Measurements from ENCODE around the gene AOX1. TPM values are rescaled to one million over a fixed set of nuclear protein-coding genes. Genes with fewer than 3 reads are reported as not detected.

Gene AOX1
- total and polyA plus RNA-seq, 2 experiments from 2014 or later: 1.4 to 5.0 TPM

- Mint-ChIP-seq H3K4me3 (no peak overlapping the region), H3K4me1 (peaks cover 4% of the 10 kb centered on the region; the same call in 2 of the 3 replicates), H3K36me3 (ENCODE audit: low read depth) (no peaks in the 10 kb centered on the region), H3K27ac (no peak overlapping the region), H3K9me3 (no peaks in the 10 kb centered on the region), H3K27me3 (ENCODE audit: insufficient read depth, low read depth, poor library complexity) (peaks cover 13% of the 10 kb centered on the region)
- H3K79me2 ChIP-seq (replicated peaks; ENCODE audit: insufficient read depth): no peaks in the 10 kb centered on the region
- H3F3A ChIP-seq (replicated peaks; ENCODE audit: low read depth): 0 out of 2 replicates have a peak, but pooled peaks cover 7% of the 10 kb centered on the region
- TF ChIP-seq STAT1 (IDR thresholded peaks at IDR 0.05; ENCODE audit: unreplicated experiment): no peak
- no peak for TF ChIP-seq EZH2phosphoT487 (IDR thresholded peaks at IDR 0.05; ENCODE audit: unreplicated experiment)
- TF ChIP-seq CTCF (conservative IDR thresholded peaks at IDR 0.05; ENCODE audit: low read depth in 2 of 2): no peak
- no peak for TF ChIP-seq EZH2 (IDR thresholded peaks at IDR 0.05; ENCODE audit: low read depth, unreplicated experiment)
- TF ChIP-seq JUNB (IDR thresholded peaks at IDR 0.05; ENCODE audit: unreplicated experiment): no peak
- no peak for TF ChIP-seq POLR2AphosphoS5 (IDR thresholded peaks at IDR 0.05; ENCODE audit: low read depth)
- no peak for TF ChIP-seq ETS1 (IDR thresholded peaks at IDR 0.05)
- no peak for TF ChIP-seq ZNF462 (CRISPR knock-in tag; IDR thresholded peaks at IDR 0.05)
- no peak for TF ChIP-seq ZNF331 (CRISPR knock-in tag; IDR thresholded peaks at IDR 0.05; ENCODE audit: low read depth)
- TF ChIP-seq REST (IDR thresholded peaks at IDR 0.05; ENCODE audit: unreplicated experiment): no peak
- TF ChIP-seq NANOG (IDR thresholded peaks at IDR 0.05; ENCODE audit: borderline replicate concordance): no peak
- TF ChIP-seq ZNF114 (CRISPR knock-in tag; IDR thresholded peaks at IDR 0.05): no peak
- no peaks in the 10 kb centered on the region for H3K36me3 ChIP-seq (ENCODE audit: insufficient read depth)
- DNase-seq (ENCODE audit: low spot score) (no peak), ATAC-seq (no peak)
- H3K4me2 ChIP-seq: no peak overlapping the region
- 0 out of 2 replicates have a peak, but pooled peaks cover 2% of the 10 kb centered on the region for H3K4me1 ChIP-seq (ENCODE audit: insufficient read depth)
- no peak overlapping the region for H3K27ac ChIP-seq (ENCODE audit: low read depth)
- no peak overlapping the region for H2AFZ ChIP-seq
- no peak overlapping the region for H3K4me3 ChIP-seq
- peaks cover 14% of the 10 kb centered on the region for H3K27me3 ChIP-seq (ENCODE audit: insufficient read depth)
- H4K20me1 ChIP-seq (replicated peaks; ENCODE audit: insufficient read depth): no peaks in the 10 kb centered on the region
- no peaks in the 10 kb centered on the region for H3K9me2 ChIP-seq (ENCODE audit: insufficient read depth)
These were observed 4.3 kb downstream of the AOX1 start for GRCh38 chr2:200590090-200590489.

Measured in GM23338 (cell line).